Measurements from ENCODE around the gene TRIO.

The TRIO gene

DNA sequence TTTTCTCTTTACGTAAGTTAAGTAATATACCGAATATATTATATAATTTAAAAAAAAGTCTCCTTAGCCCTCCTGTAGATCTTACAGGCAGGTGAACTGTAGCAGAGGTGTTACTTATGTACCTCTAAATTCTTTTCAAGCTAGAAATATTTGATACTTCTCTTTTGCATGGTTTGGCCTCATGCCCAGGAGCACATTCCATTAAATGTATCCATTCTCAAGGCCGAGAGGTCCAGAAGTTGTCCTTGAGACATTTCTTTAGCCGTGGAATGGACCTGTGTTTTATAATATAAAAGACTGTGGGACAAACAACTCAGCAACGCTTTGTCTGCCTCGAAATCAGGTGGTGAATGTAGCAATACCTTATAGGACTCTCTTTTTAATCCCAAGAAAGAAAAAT is 184.5 kb downstream of the TRIO start:
- Histone ChIP-seq H2AFZ (no peak overlapping the region), H3K27ac (no peak overlapping the region), H3K9ac (no peak overlapping the region), H3K4me3 (ENCODE audit: low read depth, low read length) (no peak overlapping the region), H3K36me3 (ENCODE audit: control insufficient read depth, insufficient read depth, low read length) (no peaks in the 10 kb centered on the region), H3K4me1 (peaks cover 2% of the 10 kb centered on the region), H3K79me2 (no peaks in the 10 kb centered on the region), H3K9me3 (ENCODE audit: control insufficient read depth, low read length) (no peaks in the 10 kb centered on the region), H3K4me2 (ENCODE audit: low read length) (no peak overlapping the region), H3K27me3 (ENCODE audit: control insufficient read depth, insufficient read depth, low read length) (no peaks in the 10 kb centered on the region)
- TF ChIP-seq, protein P1, sequence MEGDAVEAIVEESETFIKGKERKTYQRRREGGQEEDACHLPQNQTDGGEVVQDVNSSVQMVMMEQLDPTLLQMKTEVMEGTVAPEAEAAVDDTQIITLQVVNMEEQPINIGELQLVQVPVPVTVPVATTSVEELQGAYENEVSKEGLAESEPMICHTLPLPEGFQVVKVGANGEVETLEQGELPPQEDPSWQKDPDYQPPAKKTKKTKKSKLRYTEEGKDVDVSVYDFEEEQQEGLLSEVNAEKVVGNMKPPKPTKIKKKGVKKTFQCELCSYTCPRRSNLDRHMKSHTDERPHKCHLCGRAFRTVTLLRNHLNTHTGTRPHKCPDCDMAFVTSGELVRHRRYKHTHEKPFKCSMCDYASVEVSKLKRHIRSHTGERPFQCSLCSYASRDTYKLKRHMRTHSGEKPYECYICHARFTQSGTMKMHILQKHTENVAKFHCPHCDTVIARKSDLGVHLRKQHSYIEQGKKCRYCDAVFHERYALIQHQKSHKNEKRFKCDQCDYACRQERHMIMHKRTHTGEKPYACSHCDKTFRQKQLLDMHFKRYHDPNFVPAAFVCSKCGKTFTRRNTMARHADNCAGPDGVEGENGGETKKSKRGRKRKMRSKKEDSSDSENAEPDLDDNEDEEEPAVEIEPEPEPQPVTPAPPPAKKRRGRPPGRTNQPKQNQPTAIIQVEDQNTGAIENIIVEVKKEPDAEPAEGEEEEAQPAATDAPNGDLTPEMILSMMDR (IDR thresholded peaks at IDR 0.05), result no peak

- Histone ChIP-seq H3K9ac (no peak overlapping the region), H3K4me3 (ENCODE audit: low read depth, low read length) (no peak overlapping the region), H3K4me1 (peaks cover 2% of the 10 kb centered on the region), H3K27ac (no peak overlapping the region), H3K79me2 (no peaks in the 10 kb centered on the region), H3K4me2 (ENCODE audit: low read length) (no peak overlapping the region), H2AFZ (no peak overlapping the region), H3K27me3 (ENCODE audit: control insufficient read depth, insufficient read depth, low read length) (no peaks in the 10 kb centered on the region), H3K36me3 (ENCODE audit: control insufficient read depth, insufficient read depth, low read length) (no peaks in the 10 kb centered on the region), H3K9me3 (ENCODE audit: control insufficient read depth, low read length) (no peaks in the 10 kb centered on the region)
- TF ChIP-seq, protein P1 (IDR thresholded peaks at IDR 0.05), result no peak
Measured at GRCh38 chr5:14328144-14328543, 185.0 kb downstream of the TRIO start.

- Histone ChIP-seq H3K9me3 (ENCODE audit: control insufficient read depth, low read length) (no peaks in the 10 kb centered on the region), H3K4me1 (peaks cover 2% of the 10 kb centered on the region), H3K4me2 (ENCODE audit: low read length) (no peak overlapping the region), H3K36me3 (ENCODE audit: control insufficient read depth, insufficient read depth, low read length) (no peaks in the 10 kb centered on the region), H3K79me2 (no peaks in the 10 kb centered on the region), H2AFZ (no peak overlapping the region), H3K27me3 (ENCODE audit: control insufficient read depth, insufficient read depth, low read length) (no peaks in the 10 kb centered on the region), H3K27ac (no peak overlapping the region), H3K4me3 (ENCODE audit: low read depth, low read length) (no peak overlapping the region), H3K9ac (no peak overlapping the region)
- TF ChIP-seq, protein P1 (IDR thresholded peaks at IDR 0.05), result no peak
Measured at GRCh38 chr5:14330291-14330690, 187.1 kb downstream of the TRIO start.

DNA sequence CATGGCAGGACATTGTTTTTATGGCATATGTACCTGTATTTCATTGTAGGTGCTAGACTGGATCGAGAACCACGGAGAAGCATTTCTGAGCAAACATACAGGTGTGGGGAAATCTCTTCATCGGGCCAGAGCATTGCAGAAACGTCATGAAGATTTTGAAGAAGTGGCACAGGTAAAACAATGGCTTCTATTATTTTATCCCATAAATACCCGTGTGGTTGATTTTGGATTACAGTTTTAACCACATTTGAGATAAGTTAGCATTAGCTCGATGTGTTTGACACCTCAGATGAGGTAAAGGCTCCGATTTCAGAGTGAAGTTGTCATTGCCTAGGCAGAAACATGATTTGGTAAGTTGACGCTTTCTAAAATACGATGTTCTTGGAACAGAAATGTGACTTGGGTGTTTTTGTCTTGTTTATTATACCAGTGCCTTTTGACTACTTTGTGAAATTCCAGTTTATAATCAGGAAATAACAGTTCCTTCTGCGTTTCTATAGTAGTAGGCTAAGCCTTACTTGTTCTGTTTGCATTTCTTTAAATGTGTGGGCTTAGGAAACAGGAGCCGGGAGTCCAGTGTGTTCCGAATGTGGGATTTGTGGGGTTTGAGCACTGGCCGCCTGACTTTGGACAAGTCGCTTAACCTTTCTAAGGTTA is 187.7 kb downstream of the TRIO start:
- Histone ChIP-seq H3K4me1 (no peaks in the 10 kb centered on the region), H3K9me3 (ENCODE audit: control insufficient read depth, low read length) (no peaks in the 10 kb centered on the region), H3K27ac (no peak overlapping the region), H3K9ac (no peak overlapping the region), H3K79me2 (no peaks in the 10 kb centered on the region), H3K27me3 (ENCODE audit: control insufficient read depth, insufficient read depth, low read length) (no peaks in the 10 kb centered on the region), H2AFZ (no peak overlapping the region), H3K4me3 (ENCODE audit: low read depth, low read length) (no peak overlapping the region), H3K4me2 (ENCODE audit: low read length) (no peak overlapping the region), H3K36me3 (ENCODE audit: control insufficient read depth, insufficient read depth, low read length) (no peaks in the 10 kb centered on the region)
- TF ChIP-seq, protein P1 (IDR thresholded peaks at IDR 0.05), result no peak

- no peak overlapping the region for H3K9ac ChIP-seq
- no peak overlapping the region for H3K4me3 ChIP-seq (ENCODE audit: low read depth, low read length)
- H3K4me1 ChIP-seq, result no peaks in the 10 kb centered on the region
- no peaks in the 10 kb centered on the region for H3K79me2 ChIP-seq
- TF ChIP-seq, protein P1 (IDR thresholded peaks at IDR 0.05), result no peak
- no peaks in the 10 kb centered on the region for H3K27me3 ChIP-seq (ENCODE audit: control insufficient read depth, insufficient read depth, low read length)
- no peaks in the 10 kb centered on the region for H3K9me3 ChIP-seq (ENCODE audit: control insufficient read depth, low read length)
- no peaks in the 10 kb centered on the region for H3K36me3 ChIP-seq (ENCODE audit: control insufficient read depth, insufficient read depth, low read length)
- no peak overlapping the region for H2AFZ ChIP-seq
- H3K27ac ChIP-seq, result no peak overlapping the region
- H3K4me2 ChIP-seq (ENCODE audit: low read length), result no peak overlapping the region
Measured at GRCh38 chr5:14331386-14331781, 188.2 kb downstream of the TRIO start.
